HG03064 (cell line): ENCODE data around the gene GAL.

Source experiments
- ATAC-seq: cut with Tn5 transposase; IDR thresholded peaks from one replicate; pipeline ENCODE4 v1.9.1; 2021; ENCODE audit warnings: low read depth; ENCODE audit not compliant: unreplicated experiment

The GAL gene

DNA sequence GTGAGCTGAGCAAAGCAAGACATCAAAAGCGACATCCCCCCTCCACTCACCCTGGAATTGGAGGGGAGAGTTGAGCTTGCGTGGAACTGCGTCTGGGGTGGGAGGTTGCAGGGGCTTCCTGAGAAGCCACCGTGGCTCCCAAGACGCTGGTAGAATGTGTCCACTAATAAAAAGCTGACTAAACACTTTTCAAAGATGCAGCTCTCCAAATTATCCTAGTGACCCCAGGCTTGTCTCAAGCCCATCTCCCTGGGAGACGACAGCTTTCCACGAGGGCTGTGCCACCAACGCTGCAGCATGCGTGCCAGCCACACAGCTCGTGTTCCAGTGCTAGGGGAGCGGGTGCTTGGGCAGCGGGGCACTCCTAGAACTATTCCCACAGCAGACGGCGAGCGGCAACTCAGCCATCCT, 6.3 kb upstream of the GAL start:
- ATAC-seq: no peak

DNA sequence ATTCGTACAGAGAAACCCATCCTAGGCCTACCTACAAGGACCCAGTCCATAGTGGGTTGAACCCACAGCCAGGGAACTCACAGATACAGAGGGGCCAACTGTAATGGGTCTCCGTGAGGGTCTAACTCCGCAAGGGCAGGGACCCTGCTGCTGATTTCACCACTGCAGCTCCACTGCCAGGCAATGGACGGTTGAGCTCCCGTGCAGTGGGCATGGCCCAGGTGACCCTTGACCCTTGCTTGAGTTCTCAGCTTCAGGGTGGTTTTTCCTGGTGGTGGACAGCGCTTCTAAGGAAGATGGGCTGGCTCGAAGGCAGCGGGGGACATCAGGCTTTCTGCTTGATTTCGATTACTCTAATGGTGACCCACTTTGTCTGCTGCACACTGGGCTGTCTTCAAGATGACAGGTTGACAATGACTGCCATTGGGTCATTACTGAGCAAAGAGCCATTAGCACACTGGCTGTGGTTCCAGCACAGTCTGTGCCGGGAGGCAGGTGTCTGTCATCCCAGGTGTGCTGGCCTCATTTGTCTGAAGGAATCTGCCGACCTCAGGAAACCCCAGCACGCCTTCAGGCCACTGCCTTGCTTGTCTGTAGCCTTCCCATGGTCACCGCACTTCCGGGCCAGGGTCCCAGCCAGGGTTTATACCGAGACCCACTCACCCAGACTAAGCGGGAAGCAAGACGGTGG, 3.7 kb upstream of the GAL start:
- no peak for ATAC-seq

GRCh38 chr11:68682531-68682961, 1.8 kb upstream of the GAL start:
- ATAC-seq: no peak

- ATAC-seq: no peak
Observed at GRCh38 chr11:68683121-68683520, 1.2 kb upstream of the GAL start.

GRCh38 chr11:68683536-68684384, 584 bp upstream of the GAL start:
- no peak for ATAC-seq

- no peak for ATAC-seq
Observed at GRCh38 chr11:68685656-68686380, 1.5 kb downstream of the GAL start.

DNA sequence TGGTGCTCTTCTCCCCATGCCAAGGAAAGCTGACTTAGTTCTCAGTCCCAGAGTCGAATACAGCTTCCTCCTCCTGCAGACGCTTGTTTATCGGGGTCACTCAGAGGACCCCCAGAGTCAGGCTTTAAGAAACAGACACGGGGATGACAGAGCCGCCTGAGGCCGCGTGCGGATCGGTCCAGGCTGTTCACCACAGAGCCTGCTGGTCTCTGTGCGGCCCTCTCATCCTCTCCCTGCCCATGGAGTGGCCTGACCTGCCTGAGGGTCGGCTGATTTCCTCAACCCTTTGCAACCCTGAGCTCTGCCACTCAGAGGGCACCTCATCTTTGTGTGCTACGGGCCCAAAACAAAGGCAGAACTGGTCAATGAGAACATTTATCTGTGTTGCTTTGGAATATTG, 2.1 kb downstream of the GAL start:
- no peak for ATAC-seq

DNA sequence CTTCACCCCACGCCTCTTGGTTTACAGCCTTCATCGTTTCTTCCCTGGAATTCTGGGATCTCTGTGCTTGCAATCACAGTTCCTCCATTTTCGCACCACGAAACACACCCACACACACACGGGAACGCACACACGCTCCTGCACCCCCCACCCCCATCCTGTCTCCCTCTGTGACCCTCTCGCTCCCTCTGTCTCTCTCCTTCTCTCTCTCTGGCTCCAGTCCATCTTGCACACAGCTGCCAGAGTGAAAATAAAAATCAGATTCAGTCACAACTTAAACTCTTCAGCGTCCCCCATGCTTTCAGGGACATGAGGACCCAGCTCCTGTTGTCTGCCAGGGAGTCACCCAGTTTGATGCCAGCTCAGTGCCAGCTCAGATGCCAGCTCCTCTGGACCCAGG, 3.0 kb downstream of the GAL start:
- no peak for ATAC-seq

DNA sequence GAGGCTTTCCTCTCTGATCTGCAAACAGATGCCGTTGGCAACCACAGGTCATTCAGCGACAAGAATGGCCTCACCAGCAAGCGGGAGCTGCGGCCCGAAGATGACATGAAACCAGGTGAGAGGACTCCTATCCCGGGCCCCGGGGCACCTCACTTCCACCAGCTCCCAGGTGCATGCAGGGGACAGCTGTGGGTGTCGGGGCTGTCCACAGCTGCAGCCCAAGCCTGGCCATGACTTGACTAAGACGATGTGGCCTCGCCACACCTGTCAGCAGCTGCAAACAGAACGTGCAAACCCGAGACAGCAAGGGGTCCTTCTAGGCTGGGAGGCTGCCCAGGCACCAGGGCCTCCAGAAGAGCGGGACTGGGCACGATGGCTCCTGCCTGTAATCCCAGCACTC, 3.6 kb downstream of the GAL start:
- no peak for ATAC-seq

GRCh38 chr11:68688881-68689280, 4.5 kb downstream of the GAL start:
- no peak for ATAC-seq

DNA sequence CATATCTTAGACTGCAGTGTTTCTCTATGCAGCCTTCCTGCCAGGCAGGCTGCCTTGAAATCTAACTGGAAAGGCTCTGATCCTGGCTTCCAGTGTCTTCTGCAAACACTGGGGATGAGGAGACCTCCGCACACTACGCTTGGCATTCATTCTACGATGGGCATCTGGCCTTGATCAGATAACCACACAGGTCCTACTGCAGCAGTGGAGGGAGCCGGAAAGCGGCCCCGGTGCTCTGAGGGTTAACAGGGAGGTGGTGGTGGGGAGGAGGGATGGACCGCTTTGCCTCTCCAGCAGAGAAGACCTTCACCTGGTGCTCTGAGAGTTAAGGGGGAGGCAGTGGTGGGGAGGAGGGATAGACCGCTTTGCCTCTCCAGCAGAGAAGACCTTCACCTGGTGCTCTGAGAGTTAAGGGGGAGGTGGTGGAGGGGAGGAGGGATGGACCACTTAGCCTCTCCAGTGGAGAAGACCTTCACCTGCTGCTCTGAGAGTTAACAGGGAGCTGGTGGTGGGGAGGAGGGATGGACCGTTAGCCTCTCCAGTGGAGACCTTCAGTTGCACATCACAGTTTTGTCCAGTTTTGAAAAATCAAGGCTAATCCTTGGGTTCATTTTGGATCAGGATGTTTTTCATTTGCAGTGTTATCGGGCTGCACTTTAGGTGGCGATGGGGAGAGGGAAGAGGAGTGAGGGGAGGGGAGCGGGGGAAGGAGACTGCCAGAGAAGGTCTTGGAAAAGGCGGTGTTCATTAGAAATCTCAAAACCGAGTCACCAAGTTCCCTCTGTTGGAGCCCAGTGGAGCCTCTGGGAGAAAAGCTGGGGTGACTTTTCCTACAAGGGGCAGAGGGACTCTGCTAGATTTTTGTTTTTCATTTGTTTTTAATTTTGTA, 5.6 kb downstream of the GAL start:
- no peak for ATAC-seq

GRCh38 chr11:68690671-68691401, 6.5 kb downstream of the GAL start:
- no peak for ATAC-seq

DNA sequence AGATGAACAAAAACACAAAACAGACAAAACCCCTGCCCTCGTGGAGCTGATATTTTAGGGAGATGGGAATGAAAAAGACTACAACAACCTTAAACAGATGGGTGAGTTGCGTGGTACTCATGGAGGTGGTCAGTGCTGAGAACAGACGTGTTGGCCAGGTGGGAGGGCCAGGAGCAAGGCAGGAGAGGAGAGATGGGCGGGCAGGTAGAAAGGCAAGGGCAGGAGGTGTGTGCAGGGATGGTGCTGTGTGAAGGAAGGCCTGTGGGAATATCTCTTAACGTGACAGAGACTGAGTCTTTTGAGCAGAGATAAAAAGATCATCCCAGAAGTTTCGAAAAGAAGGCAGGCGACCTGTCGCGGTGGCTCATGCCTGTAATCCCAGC, 7.0 kb downstream of the GAL start:
- ATAC-seq: no peak

DNA sequence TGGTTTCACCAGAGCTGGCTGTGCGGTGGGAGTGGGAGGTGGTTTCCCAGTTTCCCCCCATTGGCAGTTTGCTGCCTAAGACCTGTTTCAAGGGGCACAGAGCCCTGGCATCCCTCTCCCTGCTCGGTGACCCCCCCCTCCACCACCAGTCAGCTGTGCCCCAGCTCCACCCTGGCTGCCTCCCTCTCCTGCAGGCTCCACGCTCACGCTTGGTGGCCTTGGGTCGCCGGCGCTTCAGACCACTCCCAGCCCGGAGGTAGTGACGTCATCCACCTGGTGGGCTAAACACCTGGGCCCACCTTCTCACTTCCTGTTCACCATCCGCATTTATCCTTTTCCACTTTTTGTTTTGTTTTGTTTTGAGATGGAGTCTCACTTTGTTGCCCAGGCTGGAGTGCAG, 7.8 kb downstream of the GAL start:
- ATAC-seq: no peak

- ATAC-seq: no peak
Observed at GRCh38 chr11:68692871-68693483, 8.6 kb downstream of the GAL start.

GRCh38 chr11:68693484-68693882, 9.1 kb downstream of the GAL start:
- ATAC-seq: no peak

GRCh38 chr11:68694431-68695297, 10.3 kb downstream of the GAL start:
- ATAC-seq: no peak

DNA sequence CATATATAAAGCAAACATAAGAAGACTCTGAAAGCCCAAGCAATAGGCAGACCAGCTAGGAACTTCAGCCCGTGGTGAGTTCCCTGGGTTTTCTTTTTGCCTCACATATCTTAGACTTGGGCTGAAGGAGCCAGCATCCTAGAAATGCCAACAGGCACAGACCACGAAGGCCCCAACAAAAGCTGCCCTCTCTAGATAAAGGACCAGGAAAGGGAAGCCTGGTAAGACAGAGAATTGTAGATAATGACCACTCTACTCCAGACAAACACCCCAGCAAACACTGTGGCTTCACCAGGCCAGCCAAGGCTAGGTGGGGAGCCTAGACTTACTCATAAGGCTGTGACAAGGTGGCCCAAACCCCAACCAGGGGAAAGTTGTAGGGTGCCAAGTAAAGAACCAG, 11.2 kb downstream of the GAL start:
- no peak for ATAC-seq
